ENCODE data around the gene SSPN.
A peak's percentile ranks its signal among the peaks of the same experiment; 100 is the strongest.

- 0 out of 2 replicates have a peak, but pooled peaks have one; percentile 5 for TF ChIP-seq CTCF (conservative IDR thresholded peaks at IDR 0.05)
- TF ChIP-seq ZFX (IDR thresholded peaks at IDR 0.05): no peak
These were observed 8.2 kb upstream of the SSPN start for GRCh38 chr12:26187014-26187798.
